ENCODE measurements around the gene NCKAP5L.
A peak's percentile ranks its signal among the peaks of the same experiment; 100 is the strongest.

Gene NCKAP5L

DNA sequence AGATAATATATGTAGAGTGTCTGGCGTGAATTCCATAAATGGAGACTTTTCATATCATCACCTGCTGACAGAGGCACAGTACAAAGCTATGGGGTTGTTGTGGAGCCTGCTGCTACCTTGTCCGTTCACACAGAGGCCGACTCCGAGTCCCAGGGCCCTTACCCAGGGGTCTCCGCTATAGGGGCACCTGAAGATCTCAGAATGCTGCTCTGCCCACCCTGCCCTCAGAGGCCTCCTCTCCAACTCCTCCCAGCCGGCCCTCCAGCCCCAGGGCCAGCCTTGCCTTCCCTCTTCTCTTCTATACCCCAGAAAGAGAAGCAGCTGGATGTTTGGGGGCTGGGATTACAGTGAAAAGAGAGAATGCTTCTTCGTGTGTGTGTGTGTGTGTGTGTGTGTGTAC, 21.3 kb downstream of the NCKAP5L start:
- no peak overlapping the region for H2AFZ ChIP-seq (ENCODE audit: low read depth, low read length)
- no peak overlapping the region for H3K4me2 ChIP-seq (ENCODE audit: low read length, poor library complexity, severe bottlenecking)
- no peak overlapping the region for H3K14ac ChIP-seq (ENCODE audit: low read length in 2 of 2)
- no peak for DNase-seq
- no peak overlapping the region for H2BK5ac ChIP-seq (ENCODE audit: low read depth, low read length, poor library complexity, severe bottlenecking)
- no peak overlapping the region for H3K9ac ChIP-seq (ENCODE audit: low read length)
- peak overlapping the region in 1 of 2 experiments; percentile 17 for H2BK12ac ChIP-seq (ENCODE audit: low read length in 2 of 2)
- no peak overlapping the region for H2AK5ac ChIP-seq (ENCODE audit: low read length, severe bottlenecking)
- peaks cover 77% of the 10 kb centered on the region for H3K79me1 ChIP-seq (replicated peaks; ENCODE audit: low read length, poor library complexity, severe bottlenecking)
- no peak overlapping the region for H3K23ac ChIP-seq (ENCODE audit: low read length in 2 of 2)
- no peak overlapping the region for H3K4me3 ChIP-seq (ENCODE audit: insufficient read depth in 1 of 2, low read depth in 1 of 2, low read length in 2 of 2)
- H3K27me3 ChIP-seq (ENCODE audit: control insufficient read depth in 1 of 2, insufficient read depth in 1 of 2, low read length in 2 of 2): no peaks in the 10 kb centered on the region
- H3K18ac ChIP-seq (ENCODE audit: low read depth in 1 of 2, low read length in 2 of 2): peak overlapping the region in 1 of 2 experiments; percentile 42
- 90% methylated on average over 6 of the region's 7 CpGs for WGBS
- H3K27ac ChIP-seq (ENCODE audit: low read length, poor library complexity, severe bottlenecking): no peak overlapping the region
- H3K4ac ChIP-seq (ENCODE audit: low read depth in 1 of 2, low read length in 2 of 2): no peak overlapping the region
- H3K9me3 ChIP-seq (ENCODE audit: control insufficient read depth, low read length): no peaks in the 10 kb centered on the region
- H2BK120ac ChIP-seq (ENCODE audit: low read depth, low read length): no peak overlapping the region
- no peak overlapping the region for H4K91ac ChIP-seq (ENCODE audit: low read length)
- no peak overlapping the region for H4K8ac ChIP-seq (ENCODE audit: low read length)
- H3K36me3 ChIP-seq (ENCODE audit: control insufficient read depth in 1 of 2, insufficient read depth in 2 of 2, low read depth in 1 of 2, low read length in 2 of 2): peaks cover 55 to 73% of the 10 kb centered on the region in 2 experiments
- H2BK15ac ChIP-seq (ENCODE audit: low read depth, poor library complexity, severe bottlenecking): no peak overlapping the region
- H3K4me1 ChIP-seq (ENCODE audit: control insufficient read depth, insufficient read depth, low read depth, low read length): peaks cover 31% of the 10 kb centered on the region

DNA sequence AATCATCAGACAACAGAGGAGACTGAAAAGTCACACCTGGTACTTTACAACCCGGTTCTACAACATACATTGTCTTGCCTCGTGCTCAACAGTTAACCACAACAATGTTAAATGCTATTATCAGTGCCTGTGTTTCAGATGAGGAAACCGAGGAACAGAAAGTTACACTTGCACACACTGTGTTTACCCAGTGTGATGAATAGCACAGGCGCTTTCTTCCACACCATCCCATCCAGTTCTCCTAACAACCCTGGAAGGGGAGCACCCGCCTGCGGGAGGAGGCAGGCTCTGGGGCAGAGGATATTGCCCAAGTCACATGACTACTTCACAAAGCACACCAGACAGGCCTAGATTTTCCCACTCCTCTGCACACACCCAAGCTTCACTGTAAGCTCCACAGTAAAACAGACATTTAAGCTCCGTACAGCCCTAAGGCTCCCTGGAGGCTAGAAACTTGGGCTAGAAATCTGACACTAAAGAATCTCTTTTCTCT, 21.8 kb downstream of the NCKAP5L start:
- Histone ChIP-seq H2AK5ac (ENCODE audit: low read length, severe bottlenecking) (no peak overlapping the region), H2BK12ac (ENCODE audit: low read length in 2 of 2) (no peak overlapping the region), H3K27me3 (ENCODE audit: control insufficient read depth in 1 of 2, insufficient read depth in 1 of 2, low read length in 2 of 2) (no peaks in the 10 kb centered on the region), H3K4me3 (ENCODE audit: insufficient read depth in 1 of 2, low read depth in 1 of 2, low read length in 2 of 2) (no peak overlapping the region), H3K4ac (ENCODE audit: low read depth in 1 of 2, low read length in 2 of 2) (no peak overlapping the region), H4K8ac (ENCODE audit: low read length) (no peak overlapping the region), H3K23ac (ENCODE audit: low read length in 2 of 2) (peak overlapping the region in 1 of 2 experiments; percentile 15), H2BK120ac (ENCODE audit: low read depth, low read length) (no peak overlapping the region), H3K79me1 (replicated peaks; ENCODE audit: low read length, poor library complexity, severe bottlenecking) (peaks cover 75% of the 10 kb centered on the region), H2AFZ (ENCODE audit: low read depth, low read length) (no peak overlapping the region), H3K27ac (ENCODE audit: low read length, poor library complexity, severe bottlenecking) (no peak overlapping the region), H3K9ac (ENCODE audit: low read length) (no peak overlapping the region), H3K9me3 (ENCODE audit: control insufficient read depth, low read length) (no peaks in the 10 kb centered on the region), H2BK15ac (ENCODE audit: low read depth, poor library complexity, severe bottlenecking) (no peak overlapping the region), H3K4me1 (ENCODE audit: control insufficient read depth, insufficient read depth, low read depth, low read length) (peaks cover 31% of the 10 kb centered on the region), H4K91ac (ENCODE audit: low read length) (no peak overlapping the region), H3K4me2 (ENCODE audit: low read length, poor library complexity, severe bottlenecking) (no peak overlapping the region), H3K14ac (ENCODE audit: low read length in 2 of 2) (no peak overlapping the region), H2BK5ac (ENCODE audit: low read depth, low read length, poor library complexity, severe bottlenecking) (no peak overlapping the region), H3K36me3 (ENCODE audit: control insufficient read depth in 1 of 2, insufficient read depth in 2 of 2, low read depth in 1 of 2, low read length in 2 of 2) (peaks cover 60 to 76% of the 10 kb centered on the region in 2 experiments), H3K18ac (ENCODE audit: low read depth in 1 of 2, low read length in 2 of 2) (no peak overlapping the region)
- WGBS: 85% methylated on average over 7 of the region's 7 CpGs
- DNase-seq: no peak

DNA sequence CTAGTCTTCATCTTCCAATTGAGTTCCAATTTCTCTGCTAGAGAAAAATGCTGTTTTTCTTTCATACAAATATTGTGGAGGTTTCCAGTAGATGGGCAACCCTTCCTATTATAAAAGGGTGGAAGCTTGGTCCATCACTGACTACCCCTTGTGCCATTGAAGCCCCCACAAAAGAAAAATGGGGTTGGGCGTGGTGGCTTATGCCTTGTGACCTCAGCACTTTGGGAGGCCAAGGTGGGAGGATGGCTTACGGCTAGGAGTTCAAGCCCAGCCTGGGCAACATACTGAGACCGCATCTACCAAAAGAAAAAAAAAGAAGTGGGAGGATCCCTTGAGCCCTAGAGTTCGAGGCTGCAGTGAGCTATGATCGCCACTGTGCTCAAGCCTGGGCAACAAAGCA, 22.8 kb downstream of the NCKAP5L start:
- Histone ChIP-seq H2BK15ac (ENCODE audit: low read depth, poor library complexity, severe bottlenecking) (no peak overlapping the region), H3K27me3 (ENCODE audit: control insufficient read depth in 1 of 2, insufficient read depth in 1 of 2, low read length in 2 of 2) (no peaks in the 10 kb centered on the region), H3K36me3 (ENCODE audit: control insufficient read depth in 1 of 2, insufficient read depth in 2 of 2, low read depth in 1 of 2, low read length in 2 of 2) (peaks cover 69 to 79% of the 10 kb centered on the region in 2 experiments), H3K4me1 (ENCODE audit: control insufficient read depth, insufficient read depth, low read depth, low read length) (peaks cover 29% of the 10 kb centered on the region), H3K23ac (ENCODE audit: low read length in 2 of 2) (no peak overlapping the region), H2AFZ (ENCODE audit: low read depth, low read length) (no peak overlapping the region), H3K4ac (ENCODE audit: low read depth in 1 of 2, low read length in 2 of 2) (no peak overlapping the region), H3K18ac (ENCODE audit: low read depth in 1 of 2, low read length in 2 of 2) (no peak overlapping the region), H3K4me2 (ENCODE audit: low read length, poor library complexity, severe bottlenecking) (no peak overlapping the region), H3K9ac (ENCODE audit: low read length) (no peak overlapping the region), H3K79me1 (replicated peaks; ENCODE audit: low read length, poor library complexity, severe bottlenecking) (peaks cover 75% of the 10 kb centered on the region), H2BK5ac (ENCODE audit: low read depth, low read length, poor library complexity, severe bottlenecking) (no peak overlapping the region), H3K4me3 (ENCODE audit: insufficient read depth in 1 of 2, low read depth in 1 of 2, low read length in 2 of 2) (no peak overlapping the region), H2BK12ac (ENCODE audit: low read length in 2 of 2) (no peak overlapping the region), H4K91ac (ENCODE audit: low read length) (no peak overlapping the region), H4K8ac (ENCODE audit: low read length) (no peak overlapping the region), H2AK5ac (ENCODE audit: low read length, severe bottlenecking) (no peak overlapping the region), H3K14ac (ENCODE audit: low read length in 2 of 2) (no peak overlapping the region), H2BK120ac (ENCODE audit: low read depth, low read length) (no peak overlapping the region), H3K27ac (ENCODE audit: low read length, poor library complexity, severe bottlenecking) (no peak overlapping the region), H3K9me3 (ENCODE audit: control insufficient read depth, low read length) (no peaks in the 10 kb centered on the region)
- DNase-seq: no peak
- 99% methylated on average over 5 of the region's 5 CpGs for WGBS

DNA sequence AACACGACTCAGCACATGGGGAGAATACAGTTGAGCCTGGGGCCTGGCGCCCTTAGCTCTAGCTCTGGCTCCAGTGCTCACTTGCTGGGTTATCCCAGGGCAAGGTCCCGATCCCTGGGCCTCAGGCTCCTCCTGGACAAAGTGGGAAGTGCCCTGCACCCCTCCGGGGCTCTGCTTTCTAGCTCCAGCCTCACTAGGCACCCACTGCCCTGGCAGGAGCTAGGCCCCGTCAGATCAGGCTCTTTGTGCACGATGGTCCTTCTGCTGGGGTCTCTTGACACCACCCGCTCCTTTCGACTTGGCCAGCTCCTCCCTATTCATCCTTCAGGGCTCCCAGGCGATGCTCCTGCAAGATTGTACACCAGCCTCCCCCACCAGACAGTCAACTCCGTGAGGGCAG, 23.4 kb downstream of the NCKAP5L start:
- WGBS: 98% methylated on average over 10 of the region's 10 CpGs

More for the DNA sequence above, 23.4 kb downstream of the NCKAP5L start:
- Histone ChIP-seq H3K36me3 (ENCODE audit: control insufficient read depth in 1 of 2, insufficient read depth in 2 of 2, low read depth in 1 of 2, low read length in 2 of 2) (peaks cover 74 to 78% of the 10 kb centered on the region in 2 experiments), H3K27me3 (ENCODE audit: control insufficient read depth in 1 of 2, insufficient read depth in 1 of 2, low read length in 2 of 2) (no peaks in the 10 kb centered on the region), H3K79me1 (replicated peaks; ENCODE audit: low read length, poor library complexity, severe bottlenecking) (peaks cover 74% of the 10 kb centered on the region), H3K4ac (ENCODE audit: low read depth in 1 of 2, low read length in 2 of 2) (no peak overlapping the region), H2BK120ac (ENCODE audit: low read depth, low read length) (no peak overlapping the region), H3K23ac (ENCODE audit: low read length in 2 of 2) (no peak overlapping the region), H3K4me3 (ENCODE audit: insufficient read depth in 1 of 2, low read depth in 1 of 2, low read length in 2 of 2) (no peak overlapping the region), H3K27ac (ENCODE audit: low read length, poor library complexity, severe bottlenecking) (no peak overlapping the region), H2AFZ (ENCODE audit: low read depth, low read length) (no peak overlapping the region), H4K8ac (ENCODE audit: low read length) (no peak overlapping the region), H2BK5ac (ENCODE audit: low read depth, low read length, poor library complexity, severe bottlenecking) (no peak overlapping the region), H3K9ac (ENCODE audit: low read length) (no peak overlapping the region), H3K4me2 (ENCODE audit: low read length, poor library complexity, severe bottlenecking) (no peak overlapping the region), H3K18ac (ENCODE audit: low read depth in 1 of 2, low read length in 2 of 2) (no peak overlapping the region), H2AK5ac (ENCODE audit: low read length, severe bottlenecking) (no peak overlapping the region), H3K9me3 (ENCODE audit: control insufficient read depth, low read length) (no peaks in the 10 kb centered on the region), H2BK12ac (ENCODE audit: low read length in 2 of 2) (no peak overlapping the region), H3K14ac (ENCODE audit: low read length in 2 of 2) (no peak overlapping the region), H4K91ac (ENCODE audit: low read length) (no peak overlapping the region), H2BK15ac (ENCODE audit: low read depth, poor library complexity, severe bottlenecking) (no peak overlapping the region), H3K4me1 (ENCODE audit: control insufficient read depth, insufficient read depth, low read depth, low read length) (peaks cover 24% of the 10 kb centered on the region)
- DNase-seq: no peak

Measured in mesenchymal stem cell (in vitro differentiated cells and primary cell).